ENCODE measurements around the gene ATP6V1G1.
"Not testable (repeated sequence)": the region's sequence is repeated elsewhere in the genome, so short reads cannot be mapped to it uniquely, and the experiment has no call there.

ATP6V1G1 gene

DNA sequence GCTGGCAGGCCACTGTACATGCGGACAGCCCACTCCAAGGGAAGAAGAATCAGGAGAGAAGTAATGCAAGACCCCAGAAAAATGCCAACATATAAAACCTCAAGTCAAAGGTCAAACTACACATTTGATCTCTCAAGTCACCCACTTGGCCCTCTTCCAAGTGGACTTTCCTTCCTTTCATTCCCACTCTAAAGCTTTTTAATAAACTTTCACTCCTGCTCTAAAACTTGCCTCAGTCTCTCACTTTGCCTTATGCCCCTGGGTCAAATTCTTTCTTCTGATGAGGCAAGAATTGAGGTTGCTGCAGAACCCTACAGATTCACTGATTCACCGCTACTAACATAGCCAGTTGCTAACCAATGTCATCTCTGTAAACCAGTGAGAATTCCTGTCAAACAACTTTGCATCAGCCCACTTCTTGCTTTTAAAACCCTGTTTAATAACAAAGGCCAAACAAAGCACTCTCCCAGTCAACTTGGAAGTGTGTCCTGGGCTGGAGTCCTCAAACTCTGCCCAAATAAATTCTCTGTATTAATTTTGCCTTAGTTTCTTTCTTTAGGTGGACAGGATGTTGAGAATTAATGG is 6.9 kb upstream of the ATP6V1G1 start:
- no peak for DNase-seq

DNA sequence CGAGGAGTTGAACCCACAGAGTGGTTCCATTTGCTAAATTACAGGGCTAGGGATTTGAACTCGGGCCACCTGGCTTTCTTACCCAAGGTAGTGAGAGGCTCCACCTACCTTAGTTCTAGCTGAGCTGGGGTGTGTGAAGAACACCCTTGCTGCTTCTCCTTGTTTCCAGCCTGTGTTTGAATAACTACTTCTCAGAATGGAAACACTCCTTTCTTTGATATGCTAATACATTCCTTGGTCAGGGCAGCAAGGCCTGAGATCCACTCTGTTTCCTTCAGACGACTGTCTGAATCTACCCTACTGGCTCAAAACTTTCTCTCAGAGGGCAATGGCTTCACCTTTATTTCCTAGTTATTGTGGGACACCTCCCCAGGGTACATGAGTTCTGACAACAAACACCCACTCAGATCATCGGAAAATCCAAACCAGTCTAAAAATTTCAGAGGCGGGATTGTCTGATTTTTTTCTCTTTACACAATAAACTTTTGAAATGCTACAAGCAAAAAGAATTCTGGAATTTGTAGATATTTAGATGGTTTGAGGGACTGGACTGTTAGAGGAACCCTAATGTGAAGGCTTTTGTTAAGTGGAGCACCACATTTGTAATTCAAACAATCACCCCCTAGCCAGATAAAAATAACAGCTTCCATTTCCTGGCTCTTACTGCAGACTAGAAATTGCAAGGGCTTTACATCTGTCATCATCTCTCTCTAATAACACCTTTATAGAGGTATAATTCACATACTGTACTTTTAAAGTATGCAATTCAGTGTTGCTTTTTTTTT is 4.0 kb upstream of the ATP6V1G1 start:
- DNase-seq, result no peak

DNA sequence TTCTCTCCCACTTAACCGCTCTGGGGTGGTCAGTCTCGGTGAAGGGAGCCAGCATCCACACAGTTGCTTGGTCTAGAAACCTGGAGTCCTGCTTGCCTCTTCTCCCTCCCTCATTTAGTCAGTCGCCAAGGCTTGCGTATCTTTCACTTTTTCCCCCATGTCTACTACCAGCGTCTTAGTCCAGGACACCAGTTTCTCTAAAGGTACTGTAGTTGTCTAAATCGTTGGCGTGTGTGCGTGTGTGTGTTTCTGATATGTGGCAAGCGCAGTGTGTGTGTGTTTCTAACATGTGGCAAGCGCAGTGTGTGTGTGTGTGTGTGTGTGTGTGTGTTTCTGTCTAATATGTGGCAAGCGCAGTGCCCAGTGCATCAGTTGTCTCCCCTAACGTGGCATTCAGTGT is 641 bp downstream of the ATP6V1G1 start:
- no peak for DNase-seq

DNA sequence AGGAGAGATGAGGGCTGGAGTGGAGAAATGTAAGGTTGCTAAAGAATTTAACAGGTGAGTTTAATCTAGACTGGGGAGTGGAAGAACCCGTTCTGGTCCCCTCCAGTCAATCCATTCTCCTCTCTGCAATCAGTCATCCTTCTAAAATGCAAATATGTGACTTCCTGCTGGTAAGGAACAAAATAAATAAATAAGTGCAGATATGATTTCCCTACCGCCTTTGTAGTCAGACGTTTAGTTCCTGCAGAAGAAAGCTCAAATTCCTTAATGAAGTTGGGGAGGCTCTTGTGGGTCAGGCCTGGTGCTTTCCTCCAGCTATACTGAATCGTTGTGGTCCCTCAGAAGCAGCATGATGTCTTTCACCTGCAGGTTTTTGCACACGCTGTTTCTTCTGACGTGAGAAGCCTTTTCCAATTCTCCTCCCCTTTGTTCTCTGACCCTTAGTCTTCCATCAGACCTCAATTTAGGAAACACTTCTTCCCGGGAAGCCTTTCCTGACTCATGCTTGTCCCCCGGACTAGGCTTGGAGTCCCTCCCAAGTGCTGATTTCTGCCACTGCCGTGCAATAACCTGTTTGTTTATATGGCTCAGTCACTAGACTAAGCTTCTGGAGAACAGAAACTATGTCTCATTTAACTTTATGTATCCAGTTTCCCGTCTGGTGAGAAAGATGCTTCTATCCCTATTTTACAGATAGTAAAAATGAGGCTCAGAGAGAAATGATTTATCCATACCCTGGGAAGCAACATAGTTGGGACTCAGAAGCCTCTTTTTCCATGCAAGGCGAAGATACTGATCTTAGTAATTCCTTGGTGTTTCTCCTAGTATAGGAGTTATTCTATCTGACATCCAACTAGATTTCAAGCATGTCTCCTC is 1.3 kb downstream of the ATP6V1G1 start:
- DNase-seq, result no peak

DNA sequence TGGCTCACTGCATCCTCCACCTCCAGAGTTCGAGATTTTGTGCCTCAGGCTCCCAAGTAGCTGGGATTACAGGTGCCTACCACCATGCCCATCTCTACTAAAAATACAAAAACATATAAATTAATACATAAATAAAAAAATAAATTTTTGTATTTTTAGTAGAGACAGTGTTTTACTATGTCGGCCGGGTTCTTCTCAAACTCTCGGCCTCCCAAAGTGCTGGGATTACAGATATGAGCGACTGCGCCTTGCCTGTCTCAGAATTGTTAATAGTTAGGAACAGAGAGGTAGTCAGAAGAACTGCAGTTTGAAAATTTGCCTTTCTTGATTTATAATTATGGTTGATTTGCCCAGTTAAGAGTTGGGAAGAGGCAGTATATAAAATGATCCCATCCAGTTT is 2.8 kb downstream of the ATP6V1G1 start:
- DNase-seq, result no peak

DNA sequence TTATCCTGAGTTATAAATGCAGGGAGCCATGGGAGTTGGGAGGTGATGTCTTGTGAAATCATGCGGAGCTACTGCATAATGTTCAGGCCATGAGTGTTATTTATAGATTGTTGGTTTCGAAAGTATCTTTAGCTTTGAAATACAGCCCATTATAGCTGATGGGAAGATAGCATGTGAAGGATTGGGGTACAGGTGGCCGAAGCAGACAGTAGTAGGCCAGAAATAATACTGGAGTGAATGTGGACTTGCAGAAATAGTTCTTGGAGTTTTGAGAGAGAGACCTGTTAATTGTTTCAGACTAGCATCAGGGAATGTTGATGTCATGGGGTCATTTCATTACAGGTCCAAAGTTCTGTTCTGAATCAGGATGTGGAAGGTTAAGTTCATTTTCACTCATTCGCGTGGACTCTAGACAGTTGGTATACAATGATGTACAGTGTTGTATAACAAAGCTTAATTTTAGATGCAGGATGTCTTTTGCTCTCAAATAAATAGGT is 3.8 kb downstream of the ATP6V1G1 start:
- DNase-seq, result no peak

DNA sequence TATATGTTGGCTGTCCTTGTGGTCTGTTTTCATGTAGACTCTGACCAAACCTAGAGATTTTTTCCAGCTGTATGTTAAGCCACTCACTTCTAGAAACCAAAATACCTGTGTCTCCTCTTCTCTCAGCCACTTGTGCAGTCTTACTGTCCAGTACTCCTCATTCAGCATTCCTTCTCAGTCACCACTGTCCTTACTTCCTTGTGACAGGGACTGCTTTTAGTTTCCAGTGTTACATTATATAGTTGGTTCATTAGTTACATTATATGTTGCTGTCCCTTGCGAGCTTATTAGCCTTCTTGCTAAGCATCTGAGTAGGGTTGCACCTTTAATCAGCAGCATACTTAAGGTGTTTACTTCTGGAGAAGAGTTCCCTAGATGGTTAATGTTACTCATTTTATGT is 4.3 kb downstream of the ATP6V1G1 start:
- no peak for DNase-seq

DNA sequence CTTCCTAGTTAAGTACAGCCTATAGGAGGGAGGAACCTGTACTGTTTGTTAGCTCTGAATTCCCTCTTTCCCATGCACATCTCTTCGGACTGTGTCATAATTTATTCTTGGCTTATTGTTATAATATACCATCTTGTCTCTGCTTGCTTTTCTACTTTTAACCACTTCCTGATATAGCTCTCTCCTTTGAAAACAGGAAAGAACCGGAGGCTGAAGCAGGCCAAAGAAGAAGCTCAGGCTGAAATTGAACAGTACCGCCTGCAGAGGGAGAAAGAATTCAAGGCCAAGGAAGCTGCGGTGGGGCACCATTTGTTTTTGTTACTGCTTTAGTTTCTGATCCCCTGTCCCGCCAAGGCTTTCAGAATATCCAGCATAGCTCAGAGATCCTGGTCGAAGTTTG is 4.8 kb downstream of the ATP6V1G1 start:
- no peak for DNase-seq

DNA sequence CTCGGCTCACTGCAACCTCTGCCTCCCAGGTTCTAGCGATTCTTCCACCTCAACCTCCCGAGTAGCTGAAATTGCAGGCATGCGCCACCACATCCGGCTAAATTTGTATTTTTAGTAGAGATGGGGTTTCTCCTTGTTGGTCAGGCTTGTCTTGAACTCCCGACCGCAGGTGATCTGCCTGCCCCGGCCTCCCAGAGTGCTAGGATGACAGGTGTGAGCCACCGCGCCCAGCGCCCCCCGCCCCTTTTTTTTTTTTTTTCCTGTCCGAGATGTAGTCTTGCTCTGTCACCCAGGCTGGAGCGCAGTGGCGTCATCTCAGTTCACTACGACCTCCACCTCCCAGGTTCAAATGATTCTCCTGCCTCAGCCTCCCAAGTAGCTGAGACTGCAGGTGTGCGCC is 6.6 kb downstream of the ATP6V1G1 start:
- no peak for DNase-seq

DNA sequence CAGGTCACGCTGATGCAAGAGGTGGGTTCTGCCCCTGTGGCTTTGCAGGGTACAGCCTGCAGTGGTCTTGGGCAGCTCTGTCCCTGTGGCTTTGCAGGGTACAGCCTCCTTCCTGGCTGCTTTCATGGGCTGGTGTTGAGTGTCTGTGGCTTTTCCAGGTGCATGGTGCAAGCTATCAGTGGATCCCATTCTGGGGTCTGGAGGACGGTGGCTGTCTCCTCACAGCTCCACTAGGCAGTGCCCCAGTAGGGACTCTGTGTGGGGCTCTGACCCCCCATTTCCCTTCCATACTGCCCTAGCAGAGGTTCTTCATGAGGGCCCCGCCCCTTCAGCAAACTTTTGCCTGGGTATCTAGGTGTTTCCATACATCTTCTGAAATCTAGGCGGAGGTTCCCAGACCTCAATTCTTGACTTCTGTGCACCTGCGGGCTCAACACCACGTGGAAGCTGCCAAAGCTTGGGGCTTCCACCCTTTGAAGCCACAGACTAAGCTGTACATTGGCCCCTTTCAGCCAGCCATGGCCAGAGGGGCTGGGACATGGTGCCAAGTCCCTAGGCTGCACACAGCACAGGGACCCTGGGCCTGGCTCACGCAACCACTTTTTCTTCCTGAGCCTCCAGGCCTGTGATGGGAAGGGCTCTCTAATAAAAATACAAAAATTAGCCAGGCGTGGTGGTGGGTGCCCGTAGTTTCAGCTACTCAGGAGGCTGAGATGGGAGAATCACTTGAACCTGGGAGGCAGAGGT is 13.1 kb downstream of the ATP6V1G1 start:
- not testable (repeated sequence) for DNase-seq

DNA sequence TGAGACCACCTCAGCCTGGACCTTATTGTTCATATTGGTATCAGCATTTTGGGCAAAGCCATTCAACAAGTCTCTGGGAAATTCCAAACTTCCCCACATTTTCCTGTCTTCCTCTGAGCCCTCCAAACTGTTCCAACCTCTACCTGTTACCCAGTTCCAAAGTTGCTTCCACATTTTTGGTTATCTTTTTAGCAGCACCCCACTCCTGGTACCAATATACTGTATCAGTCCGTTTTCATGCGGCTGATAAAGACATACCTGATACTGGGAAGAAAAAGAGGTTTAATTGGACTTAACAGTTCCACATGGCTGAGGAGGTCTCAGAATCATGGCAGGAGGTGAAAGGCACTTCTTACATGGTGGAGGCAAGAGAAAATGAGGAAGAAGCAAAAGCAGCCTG is 14.2 kb downstream of the ATP6V1G1 start:
- not testable (repeated sequence) for DNase-seq

DNA sequence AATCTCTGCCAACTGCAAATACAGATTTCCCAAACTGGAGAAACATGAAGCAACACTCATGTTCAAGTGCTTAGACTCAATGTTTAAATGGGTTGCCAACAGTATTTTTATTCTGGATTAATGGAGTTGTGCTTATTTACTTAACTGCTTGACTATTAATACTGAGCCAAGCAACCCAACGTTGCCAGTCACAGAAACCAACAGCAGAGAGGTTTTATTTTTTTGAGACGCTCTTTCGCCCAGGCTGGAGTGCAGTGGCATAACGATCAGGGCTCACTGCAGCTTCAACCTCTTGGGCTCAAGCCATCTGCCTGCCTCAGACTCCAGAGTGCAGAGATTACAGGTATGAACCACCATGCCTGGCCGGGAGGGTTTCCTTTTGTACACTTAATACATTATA is 15.1 kb downstream of the ATP6V1G1 start:
- DNase-seq, result no peak

DNA sequence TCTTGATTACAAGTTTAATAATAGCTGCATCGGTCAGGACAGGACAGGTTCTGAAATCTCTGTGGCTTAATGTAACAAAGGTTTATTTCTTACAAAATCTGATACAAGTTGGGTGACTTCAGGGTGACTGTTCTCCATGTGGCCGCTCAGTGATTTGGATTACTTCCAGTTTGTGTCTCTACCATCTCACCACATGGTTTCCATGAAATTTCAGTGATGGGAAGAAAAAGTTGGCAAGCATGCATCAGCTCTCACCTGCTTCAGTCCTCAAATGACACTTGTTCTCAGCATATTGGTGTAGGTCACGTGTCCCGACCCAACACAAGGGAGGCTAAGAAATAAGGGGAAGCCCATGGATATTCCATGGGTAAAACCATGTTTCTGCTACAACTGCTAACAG is 15.7 kb downstream of the ATP6V1G1 start:
- DNase-seq, result no peak

DNA sequence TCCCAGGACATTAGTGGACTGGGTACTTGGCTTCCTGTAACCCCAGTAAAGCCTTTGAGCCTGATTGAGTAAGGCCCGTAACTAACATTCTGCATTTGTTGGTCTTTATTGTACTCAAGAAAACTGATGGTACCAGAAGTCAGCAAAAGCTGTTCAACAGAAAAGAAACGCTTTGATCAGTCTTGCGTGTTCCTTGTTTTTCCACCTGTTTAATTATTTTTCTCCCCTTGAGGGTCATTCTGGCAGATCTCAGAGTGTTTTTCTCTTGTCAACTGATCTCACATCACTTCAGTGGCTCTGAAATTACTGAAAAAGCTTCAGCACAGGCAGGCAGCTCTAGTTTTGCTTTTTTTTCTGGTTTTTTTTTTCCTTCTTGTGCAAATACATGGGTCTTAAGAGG is 17.4 kb downstream of the ATP6V1G1 start:
- no peak for DNase-seq

DNA sequence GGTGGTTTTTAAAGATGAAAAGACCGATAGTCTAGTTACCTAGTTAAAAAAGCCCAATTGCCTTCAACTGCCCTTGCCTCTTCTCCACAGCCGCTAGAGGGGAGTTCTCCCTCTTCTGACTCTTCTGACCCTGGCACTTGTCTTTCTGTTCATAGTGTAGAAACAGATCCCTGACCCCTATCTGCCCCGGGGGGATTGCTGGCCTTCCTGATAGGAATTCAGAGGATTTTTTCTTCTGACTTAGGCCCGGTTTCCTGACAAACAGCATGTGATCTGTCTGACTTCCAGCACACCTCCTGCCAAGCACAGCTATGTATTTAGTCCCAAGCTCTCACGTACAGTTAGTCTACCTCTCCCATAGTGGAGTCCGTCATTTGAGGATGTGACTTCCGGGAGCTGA is 18.5 kb downstream of the ATP6V1G1 start:
- DNase-seq, result no peak

DNA sequence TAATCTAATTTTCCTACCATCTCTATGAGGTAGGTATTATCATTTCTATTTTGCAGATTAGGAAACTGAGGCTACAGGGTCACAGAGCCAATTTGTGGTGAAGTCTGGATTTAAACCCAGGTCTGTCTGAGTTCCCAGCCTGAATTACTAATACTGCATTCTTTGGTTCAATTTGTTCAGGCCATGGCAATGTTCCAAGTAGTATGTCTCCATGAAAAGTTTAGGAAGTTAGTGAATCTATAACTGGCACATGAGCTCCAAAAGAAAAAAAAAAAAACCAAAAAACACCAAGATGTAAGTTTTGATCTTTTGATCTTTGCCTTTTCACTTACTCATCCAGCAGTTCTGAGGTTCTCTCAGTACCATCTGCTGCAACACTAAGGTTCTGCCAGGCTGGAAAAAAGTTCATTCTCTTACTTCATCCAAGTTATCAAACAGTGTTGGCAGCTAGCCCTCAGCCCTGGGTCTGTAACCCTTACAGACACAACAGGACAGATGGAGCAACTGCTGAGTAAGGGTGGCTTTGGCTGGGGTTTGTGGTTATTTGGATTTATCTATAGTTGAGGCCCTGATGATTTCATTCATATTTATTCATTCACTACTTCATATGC is 19.1 kb downstream of the ATP6V1G1 start:
- DNase-seq, result no peak

DNA sequence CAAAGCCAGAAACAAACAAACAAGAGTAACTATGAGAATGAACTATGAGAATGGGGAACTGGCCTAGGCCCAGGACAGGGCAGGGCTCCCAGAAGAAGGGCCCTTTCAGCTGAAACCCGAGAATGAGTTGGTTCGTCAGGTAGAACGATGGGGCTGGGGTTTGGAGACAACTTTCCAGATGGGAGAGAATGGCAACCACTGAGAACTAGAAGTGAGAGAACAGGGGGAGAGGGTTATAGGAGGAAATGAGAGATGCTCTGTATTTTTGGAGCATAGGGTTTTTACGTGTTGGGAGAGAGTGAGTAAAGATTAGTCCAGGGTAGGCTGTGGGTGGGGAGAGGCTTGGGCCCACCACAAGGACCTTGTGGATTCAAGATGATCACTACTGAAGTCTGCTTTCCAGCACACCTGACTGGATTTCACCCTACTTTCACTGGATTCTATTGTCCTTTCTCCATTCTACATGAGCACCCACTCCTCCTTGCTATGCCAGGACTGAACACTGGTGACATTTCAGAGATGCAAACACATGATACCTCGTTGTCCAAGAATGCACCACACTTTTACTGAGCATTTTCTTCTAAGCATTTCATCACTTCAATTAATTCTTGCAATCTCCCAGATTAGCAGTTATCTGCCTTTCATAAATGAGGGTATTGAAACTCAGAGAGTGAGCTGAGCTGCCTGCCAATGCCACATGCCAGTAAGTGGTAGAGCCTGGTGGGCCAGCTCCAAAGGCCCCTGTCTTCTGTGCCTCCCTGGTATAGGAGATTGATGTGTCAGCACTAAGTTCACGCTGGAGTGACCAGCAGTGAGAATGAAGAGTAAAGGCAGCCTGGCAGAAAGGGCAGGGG is 20.3 kb downstream of the ATP6V1G1 start:
- DNase-seq, result no peak

DNA sequence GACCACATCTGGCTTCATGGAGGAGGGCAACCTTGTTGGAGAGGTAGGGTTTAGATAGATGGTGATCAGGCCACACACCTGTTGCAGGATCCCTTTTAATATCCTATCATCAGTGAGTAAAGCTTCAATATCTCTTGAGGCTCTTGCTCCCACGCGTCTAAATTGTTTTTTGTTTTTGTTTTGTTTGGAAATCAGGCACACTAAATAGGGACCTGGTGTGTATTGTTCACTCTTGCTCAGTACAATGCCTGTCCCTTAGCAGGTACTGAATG is 20.9 kb downstream of the ATP6V1G1 start:
- DNase-seq, result no peak

DNA sequence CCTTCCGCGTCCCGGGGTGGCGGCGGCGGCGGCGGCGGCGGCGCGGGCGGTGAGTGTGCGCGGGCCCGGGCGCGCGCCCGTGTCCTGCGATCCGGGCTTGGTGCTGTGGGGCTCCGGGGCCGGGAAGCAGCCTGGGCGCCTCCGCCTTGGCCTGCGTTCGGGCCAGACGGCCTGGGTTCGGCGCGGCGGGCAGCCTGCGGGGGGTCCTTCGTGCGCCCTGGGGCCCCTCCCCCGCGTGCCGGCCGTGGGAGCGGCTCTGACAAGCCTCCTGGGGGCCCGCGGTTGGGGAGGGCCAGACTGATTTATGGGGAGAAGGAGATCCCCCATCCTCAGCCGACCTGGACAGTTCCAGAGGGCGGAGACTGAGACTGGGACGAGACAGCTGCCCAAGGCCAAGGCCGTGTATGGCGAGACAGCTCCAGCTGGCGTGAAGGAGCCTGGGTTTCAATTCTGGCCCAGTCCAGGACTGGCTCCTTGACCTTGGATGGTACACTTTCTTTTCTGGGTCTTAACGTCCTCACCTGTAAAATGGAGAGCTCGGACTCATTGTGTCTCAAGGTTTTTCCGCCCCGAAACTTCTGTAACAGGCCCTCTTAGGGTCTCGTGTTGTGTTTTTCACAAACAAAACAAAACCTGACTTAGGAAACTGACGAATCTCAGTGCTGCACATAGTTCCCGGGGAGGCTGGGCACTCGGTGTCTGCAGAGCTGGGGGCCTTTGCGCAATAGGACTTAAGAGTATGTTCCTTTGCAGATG is 24.1 kb downstream of the ATP6V1G1 start:
- no peak for DNase-seq

DNA sequence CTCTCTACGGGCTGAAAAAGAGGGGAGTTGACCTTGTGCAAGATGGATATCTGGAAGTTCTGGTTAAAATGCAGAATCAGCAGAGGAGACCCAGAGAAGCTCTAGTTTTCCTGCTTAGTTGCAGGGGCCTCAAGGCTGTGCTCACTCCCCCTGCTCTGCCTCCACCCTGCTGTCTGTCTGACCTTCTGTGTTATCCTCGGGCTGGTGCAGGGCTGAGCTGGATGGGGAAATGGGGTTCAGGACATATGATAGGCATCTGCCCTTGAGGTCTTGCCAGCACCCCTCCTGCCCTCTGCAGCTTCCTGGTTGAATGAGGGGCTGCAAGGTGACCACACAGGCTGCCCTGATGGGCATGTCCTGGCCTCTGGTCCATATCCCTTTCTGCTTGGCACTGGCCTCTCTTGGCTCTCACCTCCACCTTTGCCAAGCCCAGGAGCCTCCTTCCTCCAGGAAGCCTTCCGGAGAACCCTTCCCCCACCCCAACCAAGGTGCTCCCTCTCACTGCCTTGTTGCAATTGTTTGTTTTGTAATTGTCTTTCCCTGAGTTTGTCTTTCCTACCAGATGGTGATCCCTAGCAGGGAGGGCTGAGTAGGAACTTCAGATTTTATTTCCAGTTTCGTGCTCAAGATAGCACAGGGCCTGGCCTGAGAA is 24.8 kb downstream of the ATP6V1G1 start:
- no peak for DNase-seq

DNA sequence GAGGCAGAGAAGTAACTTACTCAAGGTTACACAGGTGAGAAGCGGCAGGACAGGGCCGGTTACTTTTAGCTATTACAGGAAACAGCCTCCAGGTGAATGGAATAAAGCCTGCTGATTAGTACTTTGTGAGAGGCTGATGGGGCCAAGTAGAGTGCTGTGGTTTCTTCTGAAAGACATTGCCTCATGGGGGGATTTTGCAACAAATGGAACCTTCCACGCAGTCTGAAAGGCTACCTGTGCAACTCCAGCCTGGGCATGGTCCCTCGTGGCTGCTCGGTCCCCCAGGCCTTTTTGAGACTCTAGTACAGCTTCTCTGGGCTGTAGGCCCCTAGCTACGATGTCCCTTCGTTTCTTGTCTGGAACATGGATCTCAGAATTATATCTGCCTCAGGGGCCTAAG is 25.5 kb downstream of the ATP6V1G1 start:
- DNase-seq, result no peak

Measured in NCI-H1694 treated with DMSO at 0.1 percent for 48 hours (cell line).